Lower lobe of right lung (tissue), 2 donors: ENCODE measurements around the gene XKR7. TPM values are rescaled to one million over a fixed set of nuclear protein-coding genes. Genes with fewer than 3 reads are reported as not detected.

Experiments
- ATAC-seq, 2 donors: fragments of 200-7000 bp; cut with Tn5 transposase; one replicate each; pipeline ENCODE4 v1.9.1; 2020 to 2022; ENCODE audit warnings: mild to moderate bottlenecking in 2 of 2, moderate library complexity in 2 of 2
- DNase-seq: peaks from one replicate; pipeline ENCODE4 v3.0.0-alpha.2; 2020
- H3K27ac ChIP-seq: fragments of 200-600 bp; one replicate; pipeline ENCODE4 v1.8.0; 2022
- H3K27me3 ChIP-seq: fragments of 200-600 bp; one replicate; pipeline ENCODE4 v1.8.0; 2022; ENCODE audit warnings: low read depth
- H3K36me3 ChIP-seq: fragments of 200-600 bp; one replicate; pipeline ENCODE4 v1.8.0; 2022; ENCODE audit warnings: mild to moderate bottlenecking
- H3K4me1 ChIP-seq: fragments of 200-600 bp; one replicate; pipeline ENCODE4 v1.8.0; 2022
- H3K4me3 ChIP-seq: fragments of 200-600 bp; one replicate; pipeline ENCODE4 v1.8.0; 2022; ENCODE audit warnings: mild to moderate bottlenecking
- H3K9me3 ChIP-seq: fragments of 200-600 bp; one replicate; pipeline ENCODE4 v1.8.0; 2022
- CTCF ChIP-seq: fragments of 200-600 bp; IDR thresholded peaks from one replicate; pipeline ENCODE4 v1.8.0; 2022; ENCODE audit warnings: antibody characterized with exemption, mild to moderate bottlenecking
- intact Hi-C: fragments of 100-400 bp; cut with DNase I; formaldehyde crosslinking; loops from one replicate; pipeline ENCODE4 v1.11.0; 2022
- total RNA-seq: library from RNA; stranded (reverse); fragmentation: NEBNext Ultra II Directional; extraction: Animal tissue kit (Norgen Biotek cat#: 25700); gene quantifications from one replicate; pipeline ENCODE4 v1.2.1, GENCODE V29; 2021
- donor health status: DM: no; HTN: yes; CAD: no; lungs with severe emphysema.

The XKR7 gene
- total RNA-seq, 1 donor from 2014 or later = 0.06 TPM

GRCh38 chr20:31951530-31952453 is 16.2 kb upstream of the XKR7 start, which contains the start of gene PDRG1:
TSS of gene PDRG1 (minus strand) at chr20:31952046. CDS start at chr20:31951961, 85 bp downstream.
- Histone ChIP-seq H3K4me1 (peaks cover 16% of the 10 kb centered on the region), H3K9me3 (no peaks in the 10 kb centered on the region), H3K27ac (peak within 1 kb of the TSS; percentile 87), H3K27me3 (peaks cover 5% of the 10 kb centered on the region), H3K36me3 (peaks cover 31% of the 10 kb centered on the region), H3K4me3 (peak within 1 kb of the TSS; percentile 99)
- intact Hi-C loops = loop anchor here (5.0 kb wide), 1 partner anchor 99 kb away; no protein-coding TSS in a partner anchor
- ATAC-seq (peak; percentile 99 to 100), DNase-seq (peak; percentile 97)
- TF ChIP-seq CTCF = peak; percentile 95

- Histone ChIP-seq H3K36me3 (peaks cover 12% of the 10 kb centered on the region), H3K27me3 (peaks cover 5% of the 10 kb centered on the region), H3K4me3 (no peak overlapping the region), H3K4me1 (peaks cover 16% of the 10 kb centered on the region), H3K9me3 (no peaks in the 10 kb centered on the region), H3K27ac (no peak overlapping the region)
- ATAC-seq = no peak
- no peak for DNase-seq
- no peak for TF ChIP-seq CTCF
- intact Hi-C loops = loop anchor here (5.0 kb wide), 1 partner anchor 101 kb away; no protein-coding TSS in a partner anchor
These were observed 14.3 kb upstream of the XKR7 start for GRCh38 chr20:31953556-31954148.

GRCh38 chr20:31954500-31954899 is 13.5 kb upstream of the XKR7 start:
- Histone ChIP-seq H3K27me3 (peaks cover 5% of the 10 kb centered on the region), H3K4me1 (peaks cover 16% of the 10 kb centered on the region), H3K36me3 (peaks cover 4% of the 10 kb centered on the region), H3K27ac (no peak overlapping the region), H3K9me3 (no peaks in the 10 kb centered on the region), H3K4me3 (no peak overlapping the region)
- no peak for TF ChIP-seq CTCF
- DNase-seq (no peak), ATAC-seq (no peak)
- intact Hi-C loops = loop anchor here (5.0 kb wide), 1 partner anchor 102 kb away; no protein-coding TSS in a partner anchor

- intact Hi-C loops = no loop called here
- H3K27ac ChIP-seq = no peak overlapping the region
- H3K27me3 ChIP-seq = peaks cover 5% of the 10 kb centered on the region
- ATAC-seq (no peak), DNase-seq (no peak)
- no peak overlapping the region for H3K4me3 ChIP-seq
- TF ChIP-seq CTCF = no peak
- no peaks in the 10 kb centered on the region for H3K4me1 ChIP-seq
- H3K36me3 ChIP-seq = no peaks in the 10 kb centered on the region
- H3K9me3 ChIP-seq = no peaks in the 10 kb centered on the region
These were observed 11.1 kb upstream of the XKR7 start for GRCh38 chr20:31956556-31957526.

GRCh38 chr20:31962761-31963160 is 5.2 kb upstream of the XKR7 start:
- Histone ChIP-seq H3K4me1 (no peaks in the 10 kb centered on the region), H3K27ac (no peak overlapping the region), H3K36me3 (no peaks in the 10 kb centered on the region), H3K9me3 (no peaks in the 10 kb centered on the region), H3K4me3 (no peak overlapping the region), H3K27me3 (peaks cover 33% of the 10 kb centered on the region)
- ATAC-seq (no peak), DNase-seq (no peak)
- intact Hi-C loops = no loop called here
- TF ChIP-seq CTCF = no peak
